ENCODE data around the gene DHX58.

GRCh38 chr17:42067371-42068091 lies 45.0 kb downstream of the DHX58 start:
- no peak for TF ChIP-seq EZH2phosphoT487 (IDR thresholded peaks at IDR 0.05; ENCODE audit: borderline replicate concordance, low read depth)
- no peak for TF ChIP-seq EP300 (IDR thresholded peaks at IDR 0.05; ENCODE audit: borderline replicate concordance in 1 of 2, low read depth in 1 of 2, low read length in 1 of 2)
- no peak for TF ChIP-seq TCF12 (IDR thresholded peaks at IDR 0.05)
- no peak for TF ChIP-seq USF2 (IDR thresholded peaks at IDR 0.05; ENCODE audit: borderline replicate concordance, low read depth, low read length)
- TF ChIP-seq SIN3A (IDR thresholded peaks at IDR 0.05; ENCODE audit: borderline replicate concordance, low read depth, low read length): no peak
- no peak for TF ChIP-seq GABPA (IDR thresholded peaks at IDR 0.05; ENCODE audit: low read depth)
- peak; percentile 88 for TF ChIP-seq CTCF (IDR thresholded peaks at IDR 0.05)
- TF ChIP-seq RAD21 (IDR thresholded peaks at IDR 0.05; ENCODE audit: low read length): peak; percentile 63
- no peak for TF ChIP-seq ELF1 (IDR thresholded peaks at IDR 0.05)
- TF ChIP-seq MXI1 (IDR thresholded peaks at IDR 0.05; ENCODE audit: low read depth, low read length): no peak
- no peak for TF ChIP-seq POLR2AphosphoS5 (IDR thresholded peaks at IDR 0.05; ENCODE audit: low read depth, low read length)

Measured in SK-N-SH (cell line).